Measurements from ENCODE around the gene GDF10. TPM values are rescaled to one million over a fixed set of nuclear protein-coding genes. Genes with fewer than 3 reads are reported as not detected.

GDF10 gene
- total and polyA plus RNA-seq, 3 donors from 2014 or later, result 17.7 to 47.3 (median 34.4) TPM

GRCh38 chr10:47348661-47349470, 48.9 kb downstream of the GDF10 start:
- Histone ChIP-seq H3K4me1 (no peaks in the 10 kb centered on the region), H3K27ac (no peak overlapping the region), H3K36me3 (ENCODE audit: low read depth, missing control alignments) (no peaks in the 10 kb centered on the region), H3K4me3 (no peak overlapping the region), H3K27me3 (no peaks in the 10 kb centered on the region), H3K9me3 (no peaks in the 10 kb centered on the region)
- intact Hi-C loops (cut with DNase I; ENCODE audit: low total_unique reads), result no loop called here
- no peak for DNase-seq
- WGBS, 2 donors, result 88 to 97% methylated on average over 7 to 36 of the region's 36 CpGs
- no peak for TF ChIP-seq CTCF (IDR thresholded peaks at IDR 0.05)
- TF ChIP-seq POLR2A (IDR thresholded peaks at IDR 0.05), result no peak

GRCh38 chr10:47349516-47349915, 49.5 kb downstream of the GDF10 start:
- H3K4me3 ChIP-seq, result no peak overlapping the region
- no peak for TF ChIP-seq CTCF (IDR thresholded peaks at IDR 0.05)
- no peak for TF ChIP-seq POLR2A (IDR thresholded peaks at IDR 0.05)
- DNase-seq, result no peak
- intact Hi-C loops (cut with DNase I; ENCODE audit: low total_unique reads), result no loop called here
- no peak overlapping the region for H3K27ac ChIP-seq
- H3K4me1 ChIP-seq, result no peaks in the 10 kb centered on the region
- no peaks in the 10 kb centered on the region for H3K36me3 ChIP-seq (ENCODE audit: low read depth, missing control alignments)
- no peaks in the 10 kb centered on the region for H3K27me3 ChIP-seq
- WGBS, 2 donors, result 80 to 93% methylated on average over 3 to 20 of the region's 22 CpGs
- H3K9me3 ChIP-seq, result no peaks in the 10 kb centered on the region

- H3K27me3 ChIP-seq, result no peaks in the 10 kb centered on the region
- H3K9me3 ChIP-seq, result no peaks in the 10 kb centered on the region
- DNase-seq, result no peak
- TF ChIP-seq CTCF (IDR thresholded peaks at IDR 0.05) (no peak), POLR2A (IDR thresholded peaks at IDR 0.05) (no peak)
- 88 to 94% methylated on average over 17 to 31 of the region's 31 CpGs for WGBS, 2 donors
- no peak overlapping the region for H3K4me3 ChIP-seq
- H3K4me1 ChIP-seq, result no peaks in the 10 kb centered on the region
- H3K36me3 ChIP-seq (ENCODE audit: low read depth, missing control alignments), result no peaks in the 10 kb centered on the region
- intact Hi-C loops (cut with DNase I; ENCODE audit: low total_unique reads), result no loop called here
- no peak overlapping the region for H3K27ac ChIP-seq
Observed at GRCh38 chr10:47349941-47350371, 50.0 kb downstream of the GDF10 start.

GRCh38 chr10:47350671-47351640, 51.0 kb downstream of the GDF10 start:
- intact Hi-C loops (cut with DNase I; ENCODE audit: low total_unique reads), result no loop called here
- WGBS, 2 donors, result 93 to 96% methylated on average over 20 to 39 of the region's 39 CpGs
- no peaks in the 10 kb centered on the region for H3K4me1 ChIP-seq
- H3K36me3 ChIP-seq (ENCODE audit: low read depth, missing control alignments), result no peaks in the 10 kb centered on the region
- no peak for DNase-seq
- no peaks in the 10 kb centered on the region for H3K27me3 ChIP-seq
- H3K4me3 ChIP-seq, result no peak overlapping the region
- no peaks in the 10 kb centered on the region for H3K9me3 ChIP-seq
- TF ChIP-seq POLR2A (IDR thresholded peaks at IDR 0.05) (no peak), CTCF (IDR thresholded peaks at IDR 0.05) (no peak)
- no peak overlapping the region for H3K27ac ChIP-seq

Data from testis (tissue), 3 donors.